AG04449 (cell line): ENCODE results near the gene MOV10L1.
A peak's percentile ranks its signal among the peaks of the same experiment; 100 is the strongest.
"Not testable (repeated sequence)": the region's sequence is repeated elsewhere in the genome, so short reads cannot be mapped to it uniquely, and the experiment has no call there.

Source experiments
- CTCF ChIA-PET: fragments of 350-600 bp; formaldehyde crosslinking; extraction: SDS; loops from one replicate; lab custom pipeline; 2021; ENCODE audit warnings: antibody characterized with exemption; lab: Yijun Ruan, JAX
- POLR2A ChIA-PET: fragments of 400-600, 350-600 bp; formaldehyde crosslinking; extraction: SDS; loops from one replicate; lab custom pipeline; 2020; ENCODE audit warnings: antibody characterized with exemption, inconsistent platforms; lab: Yijun Ruan, JAX
- DNase-seq: peaks from one replicate; pipeline ENCODE4 v3.0.0-alpha.2; 2010; ENCODE audit warnings: low read depth, low spot score
- H3K4me3 ChIP-seq: 2 replicates; pipeline ENCODE4 v1.5.1; 2011; ENCODE audit warnings: low read depth, mild to moderate bottlenecking, control low read depth, low read length
- TF ChIP-seq, protein P1 (sequence below): IDR thresholded peaks from one replicate; pipeline ENCODE4 v1.5.1; 2011; ENCODE audit warnings: mild to moderate bottlenecking, moderate library complexity, low read length, control low read depth, inconsistent platforms; ENCODE audit not compliant: insufficient read depth; ENCODE audit errors: missing control alignments

Gene MOV10L1

DNA sequence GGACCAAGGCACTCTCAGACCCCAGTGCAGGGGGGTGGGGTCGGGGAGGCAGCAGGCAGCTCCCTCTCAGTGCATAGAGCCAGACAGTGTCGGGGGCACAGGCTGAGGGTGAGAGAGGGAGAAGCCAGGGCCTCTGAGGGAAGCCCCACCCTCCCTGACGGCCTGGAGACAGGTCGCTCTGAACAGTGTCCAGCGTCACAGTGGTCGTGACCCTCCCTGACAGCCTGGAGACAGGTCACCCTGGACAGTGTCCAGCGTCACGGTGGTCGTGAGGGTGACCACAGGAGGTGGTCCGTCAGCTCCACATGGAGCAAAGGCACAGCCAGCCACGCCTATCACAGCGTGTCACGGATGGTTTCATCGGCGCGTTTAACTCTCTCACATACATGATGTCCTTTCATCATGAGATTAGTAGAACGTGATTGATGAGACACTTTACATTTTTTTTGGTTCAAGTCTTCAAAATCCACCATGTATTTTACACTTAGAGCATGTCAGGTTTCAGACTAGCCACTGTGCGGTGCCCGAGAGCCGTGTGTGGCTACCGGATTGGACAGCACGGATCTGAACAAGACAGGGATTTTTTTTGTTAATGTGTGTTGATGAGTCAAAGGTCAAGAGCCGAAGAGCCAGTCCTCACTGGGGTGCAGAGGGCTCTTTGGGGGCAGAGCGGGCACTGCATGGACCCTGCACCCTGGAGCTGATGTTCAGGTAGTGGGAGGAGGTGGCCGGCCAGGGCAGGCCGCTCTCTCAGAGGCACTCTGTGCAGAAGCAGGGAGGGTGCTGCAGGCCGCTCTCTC lies 56.8 kb downstream of the MOV10L1 start:
- ChIA-PET CTCF (interaction anchor here (0.6 to 7.7 kb wide), 18 partner anchors 10 to 216 kb away, joined by 3 to 62 read pairs (median 5); partner anchors contain the start of gene PANX2), POLR2A (no interaction called here)
- peak; percentile 14 for DNase-seq
- TF ChIP-seq, protein P1, sequence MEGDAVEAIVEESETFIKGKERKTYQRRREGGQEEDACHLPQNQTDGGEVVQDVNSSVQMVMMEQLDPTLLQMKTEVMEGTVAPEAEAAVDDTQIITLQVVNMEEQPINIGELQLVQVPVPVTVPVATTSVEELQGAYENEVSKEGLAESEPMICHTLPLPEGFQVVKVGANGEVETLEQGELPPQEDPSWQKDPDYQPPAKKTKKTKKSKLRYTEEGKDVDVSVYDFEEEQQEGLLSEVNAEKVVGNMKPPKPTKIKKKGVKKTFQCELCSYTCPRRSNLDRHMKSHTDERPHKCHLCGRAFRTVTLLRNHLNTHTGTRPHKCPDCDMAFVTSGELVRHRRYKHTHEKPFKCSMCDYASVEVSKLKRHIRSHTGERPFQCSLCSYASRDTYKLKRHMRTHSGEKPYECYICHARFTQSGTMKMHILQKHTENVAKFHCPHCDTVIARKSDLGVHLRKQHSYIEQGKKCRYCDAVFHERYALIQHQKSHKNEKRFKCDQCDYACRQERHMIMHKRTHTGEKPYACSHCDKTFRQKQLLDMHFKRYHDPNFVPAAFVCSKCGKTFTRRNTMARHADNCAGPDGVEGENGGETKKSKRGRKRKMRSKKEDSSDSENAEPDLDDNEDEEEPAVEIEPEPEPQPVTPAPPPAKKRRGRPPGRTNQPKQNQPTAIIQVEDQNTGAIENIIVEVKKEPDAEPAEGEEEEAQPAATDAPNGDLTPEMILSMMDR, result peak; percentile 85
- H3K4me3 ChIP-seq, result no peak overlapping the region

DNA sequence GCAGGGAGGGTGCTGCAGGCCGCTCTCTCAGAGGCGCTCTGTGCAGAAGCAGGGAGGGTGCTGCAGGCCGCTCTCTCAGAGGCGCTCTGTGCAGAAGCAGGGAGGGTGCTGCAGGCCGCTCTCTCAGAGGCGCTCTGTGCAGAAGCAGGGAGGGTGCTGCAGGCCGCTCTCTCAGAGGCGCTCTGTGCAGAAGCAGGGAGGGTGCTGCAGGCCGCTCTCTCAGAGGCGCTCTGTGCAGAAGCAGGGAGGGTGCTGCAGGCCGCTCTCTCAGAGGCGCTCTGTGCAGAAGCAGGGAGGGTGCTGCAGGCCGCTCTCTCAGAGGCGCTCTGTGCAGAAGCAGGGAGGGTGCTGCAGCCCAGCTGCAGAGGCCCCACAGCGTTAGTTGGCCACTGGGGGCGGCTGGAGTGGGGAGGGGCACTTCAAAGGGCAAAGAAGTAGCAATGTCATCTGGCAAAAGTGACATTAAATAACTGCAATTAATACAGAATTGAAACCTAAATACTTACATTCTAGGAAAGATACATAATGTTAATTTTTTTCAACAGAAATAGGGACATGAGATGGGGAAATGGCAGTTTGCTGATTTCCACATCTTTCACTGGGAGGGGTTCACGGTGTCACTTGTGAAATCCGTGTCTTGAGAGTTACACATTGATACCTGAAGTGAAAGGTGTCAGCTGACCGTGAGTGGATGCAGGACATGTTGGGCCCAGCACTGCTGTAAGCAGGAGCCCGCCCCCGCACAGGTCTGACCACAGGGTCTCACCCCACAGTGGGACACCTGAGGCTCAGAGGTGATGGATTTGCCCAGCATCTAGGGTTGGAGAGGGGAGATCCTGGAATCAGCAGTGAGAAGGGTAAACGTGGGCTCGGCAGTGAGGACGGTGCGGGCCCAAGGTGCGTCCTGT lies 57.7 kb downstream of the MOV10L1 start:
- H3K4me3 ChIP-seq, POLR2A ChIA-PET, DNase-seq: not testable (repeated sequence)
- CTCF ChIA-PET, result interaction anchor here (0.6 to 7.7 kb wide), 14 partner anchors 9 to 353 kb away, joined by 3 to 62 read pairs (median 10); partner anchors contain the start of genes PANX2 and SELENOO

- DNase-seq, result no peak
- POLR2A ChIA-PET, result no interaction called here
- CTCF ChIA-PET, result interaction anchor here (0.8 to 7.7 kb wide), 12 partner anchors 8 to 353 kb away, joined by 3 to 62 read pairs (median 10); partner anchors contain the start of gene SELENOO
Measured at GRCh38 chr22:50148166-50148500, 58.3 kb downstream of the MOV10L1 start.

GRCh38 chr22:50148991-50149721 lies 59.4 kb downstream of the MOV10L1 start:
- DNase-seq, result no peak
- no peak overlapping the region for H3K4me3 ChIP-seq
- ChIA-PET CTCF (interaction anchor here (0.6 to 7.7 kb wide), 18 partner anchors 9 to 95 kb away, joined by 3 to 62 read pairs (median 4); partner anchors contain the start of gene SELENOO), POLR2A (no interaction called here)
- TF ChIP-seq, protein P1, result peak; percentile 77

More at GRCh38 chr22:50148166-50148500, 58.3 kb downstream of the MOV10L1 start:
- TF ChIP-seq, protein P1, result no peak
- H3K4me3 ChIP-seq, result no peak overlapping the region

DNA sequence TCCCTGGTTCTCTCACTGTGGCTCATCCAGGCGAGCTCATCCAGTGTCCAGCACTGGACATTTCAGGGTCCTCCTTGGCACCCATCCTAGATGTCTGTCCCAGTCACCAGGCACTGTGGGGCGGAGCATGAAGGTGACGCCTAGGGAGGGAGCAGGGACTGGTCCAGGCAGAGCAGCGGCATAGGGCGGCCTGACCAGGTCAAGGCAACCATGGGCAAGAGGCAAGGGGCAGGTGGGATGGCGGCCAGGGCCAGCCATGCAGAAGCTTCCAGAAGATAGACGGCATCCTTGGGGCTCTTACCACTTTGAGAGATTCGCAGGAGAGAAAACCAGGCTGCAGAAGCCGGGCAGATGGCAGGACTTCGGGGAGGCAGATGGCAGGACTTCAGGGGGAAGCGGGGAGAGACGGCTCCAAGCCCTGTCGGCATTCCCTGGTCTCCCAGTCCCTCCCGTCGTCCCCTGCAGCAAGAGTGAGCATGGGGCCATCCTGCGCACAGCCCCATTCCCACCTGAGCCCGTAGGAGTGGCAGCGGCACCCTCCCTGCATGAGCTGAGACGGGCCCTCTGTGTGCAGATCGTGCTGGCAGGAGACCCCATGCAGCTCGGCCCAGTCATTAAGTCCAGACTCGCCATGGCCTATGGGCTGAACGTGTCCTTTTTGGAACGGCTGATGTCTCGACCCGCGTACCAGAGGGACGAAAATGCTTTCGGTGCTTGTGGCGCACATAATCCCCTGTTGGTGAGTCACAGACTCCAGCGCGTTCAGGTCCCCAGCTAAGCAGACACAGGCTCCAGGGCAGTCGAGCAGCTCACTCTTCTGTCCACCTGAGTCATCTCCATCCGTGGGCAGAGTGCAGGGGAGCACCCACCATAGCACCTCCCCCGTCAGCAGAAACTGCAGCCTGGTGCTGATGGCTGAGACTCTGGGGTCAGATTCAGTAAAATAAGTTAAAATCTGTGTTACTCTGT lies 60.6 kb downstream of the MOV10L1 start:
- H3K4me3 ChIP-seq, result no peak overlapping the region
- ChIA-PET POLR2A (no interaction called here), CTCF (interaction anchor here (1.0 to 7.7 kb wide), 8 partner anchors 14 to 91 kb away, joined by 3 to 62 read pairs (median 12); partner anchors contain the start of gene SELENOO)
- TF ChIP-seq, protein P1, result no peak
- no peak for DNase-seq
